Prostate gland (tissue), 2 donors: ENCODE results near the gene UNC13D. TPM values are rescaled to one million over a fixed set of nuclear protein-coding genes. Genes with fewer than 3 reads are reported as not detected.

Experiments used
- DNase-seq: peaks from one replicate; pipeline ENCODE4 v3.0.0-alpha.2; 2019; ENCODE audit warnings: low spot score
- H3K27ac ChIP-seq, 2 donors: fragments of 200-600 bp; sonication (generic); 2 replicates each; pipeline ENCODE4 v1.5.1; 2017 to 2019
- H3K27me3 ChIP-seq: fragments of 200-600 bp; sonication (generic); replicated peaks from 2 replicates; pipeline ENCODE4 v1.5.1; 2019; ENCODE audit not compliant: insufficient read depth
- H3K36me3 ChIP-seq, 2 donors: fragments of 200-600 bp; sonication (generic); 1 replicate in 1 of 2; 2 replicates in 1 of 2; pipeline versions ENCODE4 v1.5.1 to v1.8.1; 2017 to 2019
- H3K4me1 ChIP-seq: fragments of 200-600 bp; sonication (generic); replicated peaks from 2 replicates; pipeline ENCODE4 v1.5.1; 2019
- H3K4me3 ChIP-seq, 2 donors: fragments of 200-600 bp; sonication (generic); 2 replicates each; pipeline ENCODE4 v1.5.1; 2017 to 2019
- H3K9me3 ChIP-seq: fragments of 200-600 bp; sonication (generic); 2 replicates; pipeline ENCODE4 v1.5.1; 2017
- CTCF ChIP-seq, 4 experiments: fragments of 200-600 bp in 2 of 4; fragments of 450-650 bp in 2 of 4; sonication (generic) in 2 of 4; IDR thresholded peaks; 1 replicate in 3 of 4; 2 replicates in 1 of 4; pipeline ENCODE4 v1.5.1; 2016 to 2019; ENCODE audit warnings: antibody characterized with exemption in 4 of 4, mild to moderate bottlenecking in 2 of 4, moderate library complexity in 2 of 4
- POLR2A ChIP-seq: fragments of 450-650 bp; IDR thresholded peaks from one replicate; pipeline ENCODE4 v1.6.1; 2016; ENCODE audit warnings: antibody characterized with exemption, mild to moderate bottlenecking
- POLR2AphosphoS5 ChIP-seq: sonication (generic); formaldehyde crosslinking; IDR thresholded peaks from one replicate; pipeline ENCODE4 v1.6.1; 2017; ENCODE audit warnings: antibody characterized with exemption
- WGBS: methylation state at CpG from one replicate; pipeline ENCODE4 v1.1.5; 2018; 5-methylcytosine and 5-hydroxymethylcytosine counted together
- intact Hi-C: fragments of 100-400 bp; cut with DNase I; formaldehyde crosslinking; loops from one replicate; pipeline ENCODE4 v1.14.2; 2022
- total RNA-seq, 2 donors: library from RNA; depleted of rRNA; stranded (reverse); fragments of >200 nt; gene quantifications; one replicate each; pipeline ENCODE4 v1.1.0, GENCODE V29; 2016

Gene UNC13D
- total RNA-seq, 2 donors from 2014 or later: 2.9 to 16.2 TPM

- Histone ChIP-seq H3K27ac (peak overlapping the region; percentile 98 to 99), H3K27me3 (no peaks in the 10 kb centered on the region), H3K36me3 (peaks cover 0 to under 1% of the 10 kb centered on the region in 2 donors), H3K4me3 (peak overlapping the region; percentile 57 to 66), H3K9me3 (no peaks in the 10 kb centered on the region), H3K4me1 (peaks cover 15% of the 10 kb centered on the region)
- WGBS: 39% methylated on average over 20 of the region's 20 CpGs
- no peak for DNase-seq
- intact Hi-C loops: loop anchor here (2.0 kb wide), 1 partner anchor 71 kb away; the partner anchor contains the start of gene WBP2
- no peak for TF ChIP-seq POLR2AphosphoS5
- no peak for TF ChIP-seq POLR2A
- no peak for TF ChIP-seq CTCF (IDR thresholded peaks at IDR 0.05)
These were observed 60.3 kb downstream of the UNC13D start for GRCh38 chr17:75783803-75784472.

DNA sequence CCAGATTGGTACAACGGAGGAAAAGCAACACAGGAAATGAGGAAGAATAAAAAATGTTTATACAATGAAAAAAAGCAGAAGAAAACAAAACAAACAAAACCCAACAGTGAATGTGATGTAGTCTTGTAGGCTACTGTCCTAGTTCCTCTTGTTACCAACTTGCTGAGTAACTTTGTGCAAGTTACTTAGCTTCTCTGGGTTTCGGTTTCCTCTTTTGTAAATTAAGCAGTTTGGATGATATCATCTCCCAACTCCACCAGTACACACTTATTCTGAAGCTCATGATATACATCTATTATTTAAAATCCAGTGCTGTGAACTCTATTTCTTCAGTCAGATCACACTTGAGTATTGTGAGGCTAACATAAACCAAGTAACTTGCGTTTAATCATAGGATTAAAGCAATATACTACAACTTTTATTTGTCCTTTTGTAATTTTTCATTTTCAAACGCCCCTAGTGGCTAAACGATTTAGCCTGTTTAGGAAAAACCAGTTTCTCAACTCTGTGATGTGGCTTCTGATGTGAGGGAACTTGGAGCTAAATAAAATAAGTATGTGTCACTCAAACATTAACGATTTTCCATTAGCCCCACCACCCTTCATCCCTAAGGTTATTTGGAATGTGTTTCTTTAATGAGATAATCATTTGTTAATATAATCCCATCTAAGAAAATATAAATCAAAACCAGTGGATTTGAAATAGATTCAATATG lies 61.0 kb downstream of the UNC13D start:
- no peaks in the 10 kb centered on the region for H3K9me3 ChIP-seq
- WGBS: 9% methylated on average over 6 of the region's 6 CpGs
- H3K4me3 ChIP-seq: no peak overlapping the region
- intact Hi-C loops: no loop called here
- no peaks in the 10 kb centered on the region for H3K27me3 ChIP-seq
- H3K4me1 ChIP-seq: peaks cover 15% of the 10 kb centered on the region
- TF ChIP-seq POLR2A: peak; percentile 11
- peak; percentile 73 to 96 (median 89) for TF ChIP-seq CTCF (IDR thresholded peaks at IDR 0.05)
- peak; percentile 89 for TF ChIP-seq POLR2AphosphoS5
- no peak for DNase-seq
- H3K27ac ChIP-seq: peak overlapping the region; percentile 98 to 99
- peaks cover 2 to 8% of the 10 kb centered on the region in 2 donors for H3K36me3 ChIP-seq

DNA sequence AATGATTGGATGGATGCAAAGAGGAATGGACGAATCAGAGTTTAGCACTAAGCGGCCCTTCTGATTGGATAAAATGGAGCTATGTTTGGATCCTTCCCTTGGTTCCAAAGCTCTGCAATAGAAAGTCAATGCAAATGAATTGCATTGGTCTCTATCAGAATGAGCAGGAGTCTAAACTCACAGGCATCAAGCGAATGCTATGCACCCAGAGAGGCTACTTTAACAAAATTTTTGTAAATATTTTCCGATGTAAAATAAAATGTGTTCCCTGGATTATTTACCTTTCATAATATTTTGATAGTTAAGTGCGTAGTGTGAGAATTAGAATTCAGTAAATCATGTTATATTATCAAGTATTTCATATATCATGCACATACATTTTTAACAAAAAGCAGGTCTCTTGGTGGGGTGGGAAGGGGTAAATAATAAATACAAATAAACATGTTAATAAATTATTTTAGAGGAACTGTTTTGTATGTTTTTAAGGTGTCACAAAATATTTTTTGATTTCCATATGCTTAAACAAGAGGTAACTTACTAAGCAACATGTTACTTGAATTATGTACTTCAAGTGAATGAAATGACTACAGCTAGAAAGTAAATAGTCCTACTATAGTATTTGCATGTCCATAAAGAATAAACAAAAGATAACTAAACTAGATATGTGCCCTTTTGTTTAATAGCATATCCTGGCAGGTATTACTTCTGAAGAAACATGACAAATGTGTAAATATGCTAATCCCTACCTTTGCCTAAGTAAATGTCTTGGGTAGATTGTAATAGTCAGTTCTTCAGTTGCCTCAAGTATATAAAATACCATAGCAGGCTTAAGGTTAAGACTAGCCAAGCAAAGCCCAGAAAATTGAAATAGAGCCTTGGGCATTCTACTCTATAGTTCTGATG lies 64.0 kb downstream of the UNC13D start:
- intact Hi-C loops: no loop called here
- H3K36me3 ChIP-seq: peaks cover 2 to 12% of the 10 kb centered on the region in 2 donors

DNA sequence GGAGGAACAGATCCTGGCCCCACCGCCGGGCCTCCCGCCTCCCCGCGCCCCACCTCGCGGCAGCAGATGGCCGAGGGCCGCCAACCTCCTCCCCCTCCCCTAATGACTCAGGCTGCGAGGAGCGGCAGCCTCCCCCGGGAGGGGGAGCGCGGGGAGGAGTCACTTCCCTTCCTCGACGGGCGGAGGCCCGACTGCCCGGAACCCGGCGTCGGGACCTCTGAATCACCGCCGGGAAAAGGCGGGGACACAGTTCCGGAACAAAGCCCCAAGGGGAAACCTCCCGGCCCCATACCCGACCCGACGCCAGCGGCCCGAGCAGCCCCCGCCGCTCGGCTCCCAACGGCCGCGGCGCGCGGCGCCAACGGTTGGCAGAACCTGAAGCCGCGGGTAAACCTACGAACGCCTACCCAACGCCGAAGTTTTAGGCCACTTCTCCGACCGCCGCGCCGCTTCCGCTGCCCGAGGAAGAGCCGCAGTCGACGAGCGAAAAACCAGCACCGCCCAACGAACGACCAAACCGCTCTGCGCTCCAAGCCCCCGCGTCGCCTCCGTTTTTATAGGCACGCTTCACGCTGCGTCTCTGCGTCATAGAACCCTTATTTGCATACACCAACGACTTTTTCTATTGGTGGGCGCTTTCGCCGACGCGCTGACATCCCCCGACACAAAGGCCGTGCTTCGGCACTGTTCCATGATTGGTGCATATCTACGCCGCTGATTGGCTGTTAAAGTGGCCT lies 64.8 kb downstream of the UNC13D start:
- no peaks in the 10 kb centered on the region for H3K9me3 ChIP-seq
- H3K27ac ChIP-seq: peak overlapping the region; percentile 96 to 98
- no peaks in the 10 kb centered on the region for H3K27me3 ChIP-seq
- TF ChIP-seq POLR2A: peak; percentile 100
- peak; percentile 100 for TF ChIP-seq POLR2AphosphoS5
- TF ChIP-seq CTCF (IDR thresholded peaks at IDR 0.05): peak in 1 of 4 experiments; percentile 6
- H3K4me3 ChIP-seq: peak overlapping the region; percentile 88 to 91
- peaks cover 6% of the 10 kb centered on the region for H3K4me1 ChIP-seq
- H3K36me3 ChIP-seq: peaks cover 2 to 12% of the 10 kb centered on the region in 2 donors
- intact Hi-C loops: no loop called here
- WGBS: under 1% methylated on average over 79 of the region's 84 CpGs
- peak; percentile 99 for DNase-seq

More for the DNA sequence above, 64.0 kb downstream of the UNC13D start:
- Histone ChIP-seq H3K27me3 (no peaks in the 10 kb centered on the region), H3K27ac (peak overlapping the region; percentile 50 to 98), H3K4me1 (peaks cover 6% of the 10 kb centered on the region), H3K4me3 (no peak overlapping the region), H3K9me3 (no peaks in the 10 kb centered on the region)
- TF ChIP-seq POLR2A: no peak
- TF ChIP-seq POLR2AphosphoS5: peak; percentile 89
- DNase-seq: no peak
- 18% methylated on average over 5 of the region's 5 CpGs for WGBS
